Vagina (tissue), 2 donors: ENCODE measurements around the gene SMC2. TPM values are rescaled to one million over a fixed set of nuclear protein-coding genes. Genes with fewer than 3 reads are reported as not detected.
A peak's percentile ranks its signal among the peaks of the same experiment; 100 is the strongest.

Experiments used
- DNase-seq, 2 donors: peaks; one replicate each; pipeline ENCODE4 v3.0.0-alpha.2; 2017; ENCODE audit errors: extremely low spot score in 2 of 2
- H3K27ac ChIP-seq: fragments of 200-600 bp; sonication (generic); one replicate; pipeline ENCODE4 v1.5.1; 2019
- H3K27me3 ChIP-seq: fragments of 200-600 bp; sonication (generic); one replicate; pipeline ENCODE4 v1.5.1; 2019
- H3K36me3 ChIP-seq, 2 donors: fragments of 200-600 bp; sonication (generic); one replicate each; pipeline ENCODE4 v1.5.1; 2017 to 2019
- H3K4me1 ChIP-seq: fragments of 200-600 bp; sonication (generic); one replicate; pipeline ENCODE4 v1.5.1; 2019
- H3K4me3 ChIP-seq, 2 donors: fragments of 200-600 bp; sonication (generic); 1 replicate in 1 of 2; 2 replicates in 1 of 2; pipeline ENCODE4 v1.5.1; 2016 to 2019
- H3K9me3 ChIP-seq: fragments of 200-600 bp; sonication (generic); one replicate; pipeline ENCODE4 v1.5.1; 2019
- POLR2A ChIP-seq, 2 donors: fragments of 450-650 bp; IDR thresholded peaks; one replicate each; pipeline ENCODE4 v1.6.1; 2017; ENCODE audit warnings: antibody characterized with exemption in 2 of 2, mild to moderate bottlenecking in 2 of 2, moderate library complexity in 2 of 2
- POLR2AphosphoS5 ChIP-seq, 2 donors: sonication (generic); formaldehyde crosslinking; IDR thresholded peaks; one replicate each; pipeline ENCODE4 v1.9.0; 2017; ENCODE audit warnings: antibody characterized with exemption in 2 of 2, mild to moderate bottlenecking in 2 of 2, low read depth in 1 of 2; ENCODE audit not compliant: insufficient read depth in 1 of 2
- intact Hi-C: fragments of 100-400 bp; cut with DNase I; formaldehyde crosslinking; loops from one replicate; pipeline ENCODE4 v1.15.1; 2023
- total RNA-seq: library from RNA; depleted of rRNA; stranded (reverse); fragments of >200 nt; gene quantifications from one replicate; pipeline ENCODE4 v1.2.3, GENCODE V29; 2016
- TF ChIP-seq, protein P1 (sequence below), 3 experiments: fragments of 450-650 bp in 2 of 3; fragments of 200-600 bp in 1 of 3; sonication (generic) in 1 of 3; IDR thresholded peaks; one replicate each; pipeline ENCODE4 v1.5.1; 2017 to 2019; ENCODE audit warnings: antibody characterized with exemption in 3 of 3, mild to moderate bottlenecking in 2 of 3, moderate library complexity in 2 of 3

SMC2 gene
- 5.2 TPM for total RNA-seq

DNA sequence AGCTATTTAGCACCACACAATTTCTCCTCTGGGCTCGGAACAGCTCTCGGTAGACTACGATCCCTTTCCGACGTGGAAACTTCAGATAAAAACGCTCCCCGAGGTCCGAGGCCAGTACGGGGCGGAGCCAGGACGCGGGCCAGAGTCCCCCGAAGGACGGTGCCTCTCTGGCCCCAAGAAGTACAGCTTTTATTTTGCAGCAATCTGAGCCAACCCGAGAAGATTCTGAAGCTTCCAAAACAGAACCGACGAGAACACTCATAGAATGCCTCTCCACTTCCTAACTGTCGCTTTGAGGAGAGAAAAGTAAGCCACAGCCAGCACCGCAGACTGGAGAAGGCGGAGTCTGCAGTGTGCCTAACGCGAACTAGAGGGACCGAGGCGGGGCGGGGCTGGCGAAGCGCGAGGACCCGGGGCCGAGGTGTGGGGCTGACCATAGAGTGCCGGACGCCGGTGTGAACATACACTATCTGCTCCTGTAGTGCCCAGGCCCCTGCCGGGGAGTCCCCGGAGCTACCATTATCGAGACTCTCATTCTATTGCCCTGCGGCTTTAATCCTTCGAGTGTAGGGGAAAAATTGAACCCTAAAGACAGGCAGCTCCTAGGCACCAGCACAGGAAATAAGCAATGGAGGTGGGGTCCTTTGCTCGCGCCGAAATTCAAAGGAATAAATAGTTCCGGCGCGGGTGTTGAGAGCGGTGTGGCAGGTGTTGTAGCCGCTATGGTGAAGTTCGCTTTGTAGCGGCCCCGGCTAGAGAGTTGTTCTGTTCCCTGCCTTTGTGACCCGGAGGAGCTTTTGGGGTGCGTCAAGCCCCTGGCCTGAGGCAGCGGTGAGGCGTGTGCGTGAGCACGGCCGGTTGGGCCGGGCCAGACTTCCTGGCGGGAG lies at the start of gene SMC2:
SMC2 (plus strand) TSS at position 663 of the 887 bp plus-strand sequence. CDS start 1,076 bp downstream, outside the sequence.
- TF ChIP-seq POLR2A (IDR thresholded peaks at IDR 0.05) = peak in 1 of 2 donors; percentile 57
- TF ChIP-seq POLR2AphosphoS5 (IDR thresholded peaks at IDR 0.05; ENCODE audit: insufficient read depth in 1 of 2, low read depth in 1 of 2) = peak; percentile 56 to 93
- TF ChIP-seq, protein P1, sequence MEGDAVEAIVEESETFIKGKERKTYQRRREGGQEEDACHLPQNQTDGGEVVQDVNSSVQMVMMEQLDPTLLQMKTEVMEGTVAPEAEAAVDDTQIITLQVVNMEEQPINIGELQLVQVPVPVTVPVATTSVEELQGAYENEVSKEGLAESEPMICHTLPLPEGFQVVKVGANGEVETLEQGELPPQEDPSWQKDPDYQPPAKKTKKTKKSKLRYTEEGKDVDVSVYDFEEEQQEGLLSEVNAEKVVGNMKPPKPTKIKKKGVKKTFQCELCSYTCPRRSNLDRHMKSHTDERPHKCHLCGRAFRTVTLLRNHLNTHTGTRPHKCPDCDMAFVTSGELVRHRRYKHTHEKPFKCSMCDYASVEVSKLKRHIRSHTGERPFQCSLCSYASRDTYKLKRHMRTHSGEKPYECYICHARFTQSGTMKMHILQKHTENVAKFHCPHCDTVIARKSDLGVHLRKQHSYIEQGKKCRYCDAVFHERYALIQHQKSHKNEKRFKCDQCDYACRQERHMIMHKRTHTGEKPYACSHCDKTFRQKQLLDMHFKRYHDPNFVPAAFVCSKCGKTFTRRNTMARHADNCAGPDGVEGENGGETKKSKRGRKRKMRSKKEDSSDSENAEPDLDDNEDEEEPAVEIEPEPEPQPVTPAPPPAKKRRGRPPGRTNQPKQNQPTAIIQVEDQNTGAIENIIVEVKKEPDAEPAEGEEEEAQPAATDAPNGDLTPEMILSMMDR (IDR thresholded peaks at IDR 0.05) = no peak
- intact Hi-C loops = no loop called here
- Histone ChIP-seq H3K9me3 (no peaks in the 10 kb centered on the region), H3K27ac (peak within 1 kb of the TSS; percentile 93), H3K27me3 (no peaks in the 10 kb centered on the region), H3K4me1 (peaks cover 25% of the 10 kb centered on the region), H3K4me3 (peak within 1 kb of the TSS; percentile 45 to 53), H3K36me3 (no peaks in the 10 kb centered on the region)
- peak in 1 of 2 donors; percentile 92 for DNase-seq

DNA sequence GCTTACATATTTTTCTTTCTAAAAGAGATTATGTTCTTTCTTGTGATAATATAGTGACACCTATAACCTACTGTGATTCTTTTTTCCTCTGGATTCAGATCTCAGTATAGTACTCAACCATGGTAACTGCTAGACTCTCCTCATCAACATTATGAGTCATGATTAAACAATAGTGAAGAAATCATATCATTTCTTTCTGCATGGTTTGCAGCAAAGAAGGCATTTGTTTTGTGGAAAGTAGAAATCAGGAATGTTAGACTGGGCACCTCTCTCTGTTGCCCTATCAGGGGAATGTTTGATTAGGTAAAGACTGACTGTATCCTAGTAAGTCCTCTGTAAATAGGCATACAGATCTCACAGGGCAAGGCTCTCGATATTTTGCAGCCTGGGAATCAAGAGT lies 25.6 kb upstream of the SMC2 start:
- intact Hi-C loops = no loop called here

DNA sequence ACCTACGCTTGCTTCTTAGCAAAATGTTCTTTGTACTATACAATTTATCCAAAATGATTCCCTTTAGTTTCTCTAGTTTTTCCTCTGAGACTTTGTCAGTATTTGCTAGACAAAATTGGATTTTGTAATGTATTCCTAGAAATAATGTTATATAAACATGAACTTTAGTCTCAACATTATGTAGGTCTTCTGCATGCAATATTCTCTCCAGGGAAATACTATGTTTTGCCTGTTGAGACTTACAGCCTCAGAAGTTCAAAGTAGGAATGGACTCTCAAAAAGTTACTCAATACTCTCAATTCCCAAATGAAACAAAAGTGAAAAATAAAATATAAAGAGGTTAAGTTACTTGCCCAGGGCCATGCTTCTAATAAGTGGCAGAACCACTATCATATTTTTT lies 24.8 kb upstream of the SMC2 start:
- Histone ChIP-seq H3K36me3 (no peaks in the 10 kb centered on the region), H3K9me3 (no peaks in the 10 kb centered on the region), H3K4me3 (no peak overlapping the region), H3K4me1 (no peaks in the 10 kb centered on the region), H3K27me3 (no peaks in the 10 kb centered on the region), H3K27ac (no peak overlapping the region)
- intact Hi-C loops = no loop called here
- TF ChIP-seq POLR2AphosphoS5 (IDR thresholded peaks at IDR 0.05; ENCODE audit: insufficient read depth in 1 of 2, low read depth in 1 of 2) (no peak), POLR2A (IDR thresholded peaks at IDR 0.05) (no peak)
- TF ChIP-seq, protein P1 (IDR thresholded peaks at IDR 0.05) = no peak
- DNase-seq = no peak

More for the DNA sequence above, 25.6 kb upstream of the SMC2 start:
- H3K4me1 ChIP-seq = no peaks in the 10 kb centered on the region
- no peak for TF ChIP-seq POLR2A (IDR thresholded peaks at IDR 0.05)
- TF ChIP-seq POLR2AphosphoS5 (IDR thresholded peaks at IDR 0.05; ENCODE audit: insufficient read depth in 1 of 2, low read depth in 1 of 2) = no peak
- TF ChIP-seq, protein P1 (IDR thresholded peaks at IDR 0.05) = no peak
- H3K27me3 ChIP-seq = no peaks in the 10 kb centered on the region
- no peaks in the 10 kb centered on the region for H3K36me3 ChIP-seq
- no peak overlapping the region for H3K4me3 ChIP-seq
- no peaks in the 10 kb centered on the region for H3K9me3 ChIP-seq
- DNase-seq = no peak
- no peak overlapping the region for H3K27ac ChIP-seq

DNA sequence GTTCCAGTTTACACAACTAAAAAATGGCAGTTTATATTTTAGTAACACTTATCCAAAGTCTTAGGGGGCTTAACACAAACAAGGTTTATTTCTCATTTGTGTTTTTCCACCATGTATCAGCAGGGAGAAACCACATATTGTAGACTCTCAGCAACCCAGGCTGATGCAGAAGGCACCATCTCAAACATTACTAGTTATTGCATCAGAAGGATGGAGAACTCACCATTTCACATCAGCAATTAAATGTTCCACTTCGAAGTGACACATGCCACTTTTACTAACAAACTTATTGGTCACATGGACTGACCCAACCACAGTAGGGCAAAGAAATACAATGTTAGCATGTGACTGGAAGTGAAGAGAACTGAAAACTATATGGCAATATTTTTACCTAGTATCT lies 22.5 kb upstream of the SMC2 start:
- intact Hi-C loops = no loop called here
- no peaks in the 10 kb centered on the region for H3K9me3 ChIP-seq
- TF ChIP-seq POLR2A (IDR thresholded peaks at IDR 0.05) (no peak), POLR2AphosphoS5 (IDR thresholded peaks at IDR 0.05; ENCODE audit: insufficient read depth in 1 of 2, low read depth in 1 of 2) (no peak)
- TF ChIP-seq, protein P1 (IDR thresholded peaks at IDR 0.05) = no peak
- H3K4me1 ChIP-seq = no peaks in the 10 kb centered on the region
- no peaks in the 10 kb centered on the region for H3K27me3 ChIP-seq
- no peak overlapping the region for H3K4me3 ChIP-seq
- DNase-seq = no peak
- H3K36me3 ChIP-seq = no peaks in the 10 kb centered on the region
- no peak overlapping the region for H3K27ac ChIP-seq
